Upper lobe of right lung (tissue), 1 donor: ENCODE measurements around the gene NOL9. TPM values are rescaled to one million over a fixed set of nuclear protein-coding genes. Genes with fewer than 3 reads are reported as not detected.

ENCODE experiments used
- ATAC-seq: fragments of 200-7000 bp; cut with Tn5 transposase; one replicate; pipeline ENCODE4 v1.9.1; 2020; ENCODE audit warnings: mild to moderate bottlenecking, moderate library complexity
- DNase-seq: peaks from one replicate; pipeline ENCODE4 v3.0.0-alpha.2; 2020
- H3K27ac ChIP-seq: fragments of 200-600 bp; one replicate; pipeline ENCODE4 v1.8.0; 2022
- H3K27me3 ChIP-seq: fragments of 200-600 bp; one replicate; pipeline ENCODE4 v1.8.0; 2022; ENCODE audit warnings: mild to moderate bottlenecking
- H3K36me3 ChIP-seq: fragments of 200-600 bp; one replicate; pipeline ENCODE4 v1.8.0; 2022
- H3K4me1 ChIP-seq: fragments of 200-600 bp; one replicate; pipeline ENCODE4 v1.8.0; 2022
- H3K4me3 ChIP-seq: fragments of 200-600 bp; one replicate; pipeline ENCODE4 v1.8.0; 2022; ENCODE audit warnings: mild to moderate bottlenecking
- H3K9me3 ChIP-seq: fragments of 200-600 bp; one replicate; pipeline ENCODE4 v1.8.0; 2022
- CTCF ChIP-seq: fragments of 200-600 bp; IDR thresholded peaks from one replicate; pipeline ENCODE4 v1.8.0; 2022; ENCODE audit warnings: antibody characterized with exemption
- intact Hi-C: fragments of 100-400 bp; cut with DNase I; formaldehyde crosslinking; loops from one replicate; pipeline ENCODE4 v1.11.0; 2022
- total RNA-seq: library from RNA; stranded (reverse); fragmentation: NEBNext Ultra II Directional; extraction: Animal tissue kit (Norgen Biotek cat#: 25700); gene quantifications from one replicate; pipeline ENCODE4 v1.2.1, GENCODE V29; 2021
- donor health status: DM: no; HTN: yes; CAD: no; lungs with severe emphysema.

Gene NOL9
- total RNA-seq, 1 donor from 2014 or later, result 23.6 TPM

GRCh38 chr1:6544831-6545230 lies 9.5 kb downstream of the NOL9 start:
- DNase-seq (no peak), ATAC-seq (no peak)
- no peaks in the 10 kb centered on the region for H3K9me3 ChIP-seq
- peaks cover 7% of the 10 kb centered on the region for H3K4me1 ChIP-seq
- peaks cover 86% of the 10 kb centered on the region for H3K36me3 ChIP-seq
- H3K27ac ChIP-seq, result no peak overlapping the region
- TF ChIP-seq CTCF, result no peak
- H3K27me3 ChIP-seq, result no peaks in the 10 kb centered on the region
- intact Hi-C loops, result no loop called here
- H3K4me3 ChIP-seq, result no peak overlapping the region

GRCh38 chr1:6538956-6539355 lies 15.4 kb downstream of the NOL9 start:
- no peaks in the 10 kb centered on the region for H3K27me3 ChIP-seq
- H3K4me3 ChIP-seq, result no peak overlapping the region
- intact Hi-C loops, result no loop called here
- no peak for ATAC-seq
- no peaks in the 10 kb centered on the region for H3K9me3 ChIP-seq
- H3K4me1 ChIP-seq, result no peaks in the 10 kb centered on the region
- no peak for DNase-seq
- H3K36me3 ChIP-seq, result peaks cover 61% of the 10 kb centered on the region
- H3K27ac ChIP-seq, result no peak overlapping the region
- no peak for TF ChIP-seq CTCF

- H3K36me3 ChIP-seq, result peaks cover 65% of the 10 kb centered on the region
- no peak overlapping the region for H3K4me3 ChIP-seq
- no peaks in the 10 kb centered on the region for H3K27me3 ChIP-seq
- ATAC-seq (no peak), DNase-seq (no peak)
- intact Hi-C loops, result no loop called here
- no peaks in the 10 kb centered on the region for H3K4me1 ChIP-seq
- no peak overlapping the region for H3K27ac ChIP-seq
- TF ChIP-seq CTCF, result no peak
- no peaks in the 10 kb centered on the region for H3K9me3 ChIP-seq
Measured at GRCh38 chr1:6536291-6536690, 18.0 kb downstream of the NOL9 start.

GRCh38 chr1:6535214-6535613 lies 19.1 kb downstream of the NOL9 start:
- no peaks in the 10 kb centered on the region for H3K27me3 ChIP-seq
- intact Hi-C loops, result no loop called here
- no peak overlapping the region for H3K4me3 ChIP-seq
- no peaks in the 10 kb centered on the region for H3K4me1 ChIP-seq
- no peaks in the 10 kb centered on the region for H3K9me3 ChIP-seq
- ATAC-seq, result no peak
- no peak overlapping the region for H3K27ac ChIP-seq
- no peak for TF ChIP-seq CTCF
- peaks cover 65% of the 10 kb centered on the region for H3K36me3 ChIP-seq
- DNase-seq, result no peak

- no peak for DNase-seq
- Histone ChIP-seq H3K27me3 (no peaks in the 10 kb centered on the region), H3K4me1 (no peaks in the 10 kb centered on the region), H3K36me3 (peaks cover 71% of the 10 kb centered on the region), H3K9me3 (no peaks in the 10 kb centered on the region), H3K27ac (no peak overlapping the region), H3K4me3 (no peak overlapping the region)
- intact Hi-C loops, result no loop called here
- TF ChIP-seq CTCF, result no peak
- no peak for ATAC-seq
Measured at GRCh38 chr1:6534248-6534822, 20.0 kb downstream of the NOL9 start.

GRCh38 chr1:6531996-6532395 lies 22.3 kb downstream of the NOL9 start:
- H3K27me3 ChIP-seq, result no peaks in the 10 kb centered on the region
- intact Hi-C loops, result no loop called here
- DNase-seq, result no peak
- peaks cover 83% of the 10 kb centered on the region for H3K36me3 ChIP-seq
- H3K4me1 ChIP-seq, result no peaks in the 10 kb centered on the region
- ATAC-seq, result no peak
- no peak overlapping the region for H3K4me3 ChIP-seq
- no peaks in the 10 kb centered on the region for H3K9me3 ChIP-seq
- TF ChIP-seq CTCF, result no peak
- H3K27ac ChIP-seq, result no peak overlapping the region
